K562 treated with DMSO at 1 percent for 12 hours (cell line): ENCODE data around the gene SIK3. TPM values are rescaled to one million over a fixed set of nuclear protein-coding genes. Genes with fewer than 3 reads are reported as not detected.

Experiments used
- total RNA-seq: library from RNA; unstranded; fragments of 300-600 nt; gene quantifications from 2 replicates; pipeline ENCODE4 v1.2.3, GENCODE V29; 2022; ENCODE audit not compliant: insufficient read depth

Gene SIK3
- total RNA-seq: 3.7 and 10.7 TPM in 2 replicates

GRCh38 chr11:117098269-117099232, at the start of gene SIK3:
TSS of gene SIK3 (minus strand) at chr11:117098428. CDS start at chr11:117098415, 13 bp downstream.

DNA sequence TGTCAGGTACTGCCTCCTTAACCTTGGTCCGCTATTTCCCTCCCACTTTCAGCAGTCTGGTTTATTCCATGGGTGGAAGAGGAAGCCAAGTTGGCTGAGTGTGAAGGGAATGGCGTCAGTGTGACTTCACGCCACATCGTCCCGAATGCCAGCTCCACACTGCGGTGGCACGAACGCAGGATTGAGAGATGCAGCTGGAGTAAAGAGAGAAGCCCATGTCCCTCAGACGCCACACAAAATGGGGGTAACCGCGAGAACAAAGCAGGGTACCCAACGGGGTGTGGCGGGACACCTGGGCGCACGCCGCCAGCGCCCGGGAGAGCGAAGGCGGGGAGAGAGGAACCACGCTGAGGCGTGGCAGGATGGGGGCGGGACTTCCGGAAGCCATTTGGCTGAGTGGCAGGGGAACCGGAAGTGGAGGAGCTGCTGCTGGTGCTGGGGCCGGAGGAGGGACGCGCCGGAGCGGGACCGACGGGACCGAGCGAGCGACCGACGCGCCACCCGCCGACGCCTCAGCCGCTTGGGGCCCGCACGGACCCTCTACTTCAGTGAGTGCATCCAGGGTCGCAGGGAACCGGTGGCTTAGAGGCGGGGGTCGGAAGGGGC, 45.7 kb upstream of the SIK3 start, which contains the start of gene PAFAH1B2:
TSS of gene PAFAH1B2 (plus strand) at position 417 of the 606 bp plus-strand sequence. CDS start 8,161 bp downstream, outside the sequence.

GRCh38 chr11:116837231-116838091, 260.8 kb downstream of the SIK3 start, which contains the start of gene APOA1:
TSS of gene APOA1 (minus strand) at chr11:116837622. CDS start at chr11:116837387, 235 bp downstream.

DNA sequence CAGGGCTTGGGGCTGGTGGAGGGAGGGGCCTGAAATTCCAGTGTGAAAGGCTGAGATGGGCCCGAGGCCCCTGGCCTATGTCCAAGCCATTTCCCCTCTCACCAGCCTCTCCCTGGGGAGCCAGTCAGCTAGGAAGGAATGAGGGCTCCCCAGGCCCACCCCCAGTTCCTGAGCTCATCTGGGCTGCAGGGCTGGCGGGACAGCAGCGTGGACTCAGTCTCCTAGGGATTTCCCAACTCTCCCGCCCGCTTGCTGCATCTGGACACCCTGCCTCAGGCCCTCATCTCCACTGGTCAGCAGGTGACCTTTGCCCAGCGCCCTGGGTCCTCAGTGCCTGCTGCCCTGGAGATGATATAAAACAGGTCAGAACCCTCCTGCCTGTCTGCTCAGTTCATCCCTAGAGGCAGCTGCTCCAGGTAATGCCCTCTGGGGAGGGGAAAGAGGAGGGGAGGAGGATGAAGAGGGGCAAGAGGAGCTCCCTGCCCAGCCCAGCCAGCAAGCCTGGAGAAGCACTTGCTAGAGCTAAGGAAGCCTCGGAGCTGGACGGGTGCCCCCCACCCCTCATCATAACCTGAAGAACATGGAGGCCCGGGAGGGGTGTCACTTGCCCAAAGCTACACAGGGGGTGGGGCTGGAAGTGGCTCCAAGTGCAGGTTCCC, 268.6 kb downstream of the SIK3 start, which contains the start of gene APOC3:
TSS of gene APOC3 (plus strand) at position 383 of the 659 bp plus-strand sequence. CDS start 676 bp downstream, outside the sequence.

DNA sequence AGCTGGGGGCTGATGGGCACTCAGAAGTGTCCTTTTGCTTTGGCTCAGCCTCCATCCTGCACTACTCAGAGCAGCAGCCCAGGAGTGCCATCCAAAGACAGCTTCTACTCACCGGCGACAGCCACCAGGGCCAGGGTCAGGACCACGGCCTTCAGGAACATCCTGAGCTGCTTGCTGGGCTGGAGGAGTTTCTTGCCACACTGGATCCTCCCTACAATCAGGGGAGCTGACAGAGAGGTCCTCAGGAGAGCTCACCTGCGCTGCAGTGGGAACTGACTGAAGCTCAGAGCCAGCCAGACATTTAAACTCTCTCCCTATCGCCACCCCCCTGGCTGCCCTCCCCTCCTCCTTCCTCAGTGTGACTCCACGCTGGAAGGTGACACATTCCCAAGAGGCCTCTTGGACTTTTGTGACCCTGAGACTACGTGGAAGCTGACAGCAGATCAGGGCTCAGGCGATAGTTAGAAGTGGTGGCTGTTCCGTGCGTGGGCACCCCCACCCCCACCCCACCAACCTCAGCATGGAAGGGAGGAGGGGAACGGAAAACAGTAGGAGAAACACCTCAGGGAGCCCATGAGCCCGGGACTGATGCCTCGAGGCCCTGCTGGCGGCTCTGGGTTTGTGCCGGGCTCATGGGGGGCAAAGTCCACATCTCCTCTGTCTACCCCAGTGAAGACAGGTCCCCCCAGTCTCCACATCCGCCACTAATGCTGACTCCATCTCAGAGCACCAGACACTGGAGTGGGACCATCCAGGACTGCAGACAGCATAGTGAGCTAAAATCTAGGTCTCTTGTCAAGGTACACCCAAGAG, 275.0 kb downstream of the SIK3 start, which contains the start of gene APOA4:
TSS of gene APOA4 (minus strand) at position 274 of the 813 bp plus-strand sequence. CDS start at position 161, 113 bp downstream.

Other genes starting within 250 kb of the SIK3 start
- gene PAFAH1B2, start 45.9 kb upstream of the SIK3 start, total RNA-seq: 12.2 and 29.6 TPM in 2 replicates
- 10.6 and 24.6 TPM in 2 replicates for gene SIDT2, start 80.3 kb upstream of the SIK3 start, total RNA-seq
- gene TAGLN, start 100.9 kb upstream of the SIK3 start, total RNA-seq: 4.8 and 8.8 TPM in 2 replicates
- gene PCSK7, start 133.6 kb upstream of the SIK3 start, total RNA-seq: 8.0 and 21.6 TPM in 2 replicates
- gene RNF214, start 134.2 kb upstream of the SIK3 start, total RNA-seq: 7.1 and 12.5 TPM in 2 replicates
- gene BACE1-AS, start 192.9 kb upstream of the SIK3 start, total RNA-seq: 0.78 and 3.7 TPM in 2 replicates
- gene BACE1, start 217.8 kb upstream of the SIK3 start, total RNA-seq: 0.15 and 1.5 TPM in 2 replicates
- gene CEP164, start 229.4 kb upstream of the SIK3 start, total RNA-seq: 9.0 and 18.5 TPM in 2 replicates